SH-SY5Y (cell line): Measurements from ENCODE around the gene PDLIM5.

Source experiments
- GATA2 ChIP-seq: IDR thresholded peaks from 2 replicates; pipeline ENCODE4 v1.6.1; 2011; ENCODE audit warnings: mild to moderate bottlenecking, low read depth, low read length
- GATA3 ChIP-seq: IDR thresholded peaks from 2 replicates; pipeline ENCODE4 v1.6.1; 2011; ENCODE audit warnings: low read depth, mild to moderate bottlenecking, low read length, moderate library complexity

DNA sequence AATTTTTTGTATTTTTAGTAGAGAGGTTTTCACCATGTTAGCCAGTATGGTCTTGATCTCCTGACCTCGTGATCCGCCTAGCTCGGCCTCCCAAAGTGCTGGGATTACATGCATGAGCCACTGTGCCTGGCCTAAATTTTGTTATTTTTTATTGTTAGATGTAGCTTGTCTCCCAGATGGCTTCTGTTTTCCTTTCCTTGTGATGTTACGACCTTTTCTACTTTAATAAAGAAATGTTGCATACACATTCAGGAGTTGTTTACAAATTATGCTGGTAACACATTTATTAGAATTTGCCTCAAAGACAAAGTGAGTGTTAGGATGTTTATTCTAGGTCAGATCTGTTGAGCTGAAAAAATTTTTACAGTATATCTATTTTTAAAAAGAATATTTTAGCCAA is 18.4 kb downstream of the PDLIM5 start:
- TF ChIP-seq GATA2 (no peak), GATA3 (no peak)
